OCI-LY7 (cell line): Measurements from ENCODE around the gene USP21.

ENCODE experiments used
- CTCF ChIP-seq: fragments of 200-600 bp; sonication (generic); conservative IDR thresholded peaks from 2 replicates; pipeline ENCODE4 v1.5.1; 2014; ENCODE audit warnings: mild to moderate bottlenecking, antibody characterized with exemption, low read length, moderate library complexity, mixed read lengths
- EZH2phosphoT487 ChIP-seq: fragments of 200-600 bp; sonication (generic); IDR thresholded peaks from 2 replicates; pipeline ENCODE4 v1.6.1; 2018; ENCODE audit warnings: low read depth, borderline replicate concordance, mild to moderate bottlenecking, mixed run types, antibody characterized with exemption, low read length, moderate library complexity, mixed read lengths

GRCh38 chr1:161113915-161114314 lies 45.4 kb upstream of the USP21 start:
- no peak for TF ChIP-seq CTCF
- no peak for TF ChIP-seq EZH2phosphoT487
